HG03064 (cell line): ENCODE measurements around the gene ZNF274.
"Not testable (repeated sequence)": the region's sequence is repeated elsewhere in the genome, so short reads cannot be mapped to it uniquely, and the experiment has no call there.

ENCODE experiments used
- ATAC-seq: cut with Tn5 transposase; IDR thresholded peaks from one replicate; pipeline ENCODE4 v1.9.1; 2021; ENCODE audit warnings: low read depth; ENCODE audit not compliant: unreplicated experiment

ZNF274 gene

DNA sequence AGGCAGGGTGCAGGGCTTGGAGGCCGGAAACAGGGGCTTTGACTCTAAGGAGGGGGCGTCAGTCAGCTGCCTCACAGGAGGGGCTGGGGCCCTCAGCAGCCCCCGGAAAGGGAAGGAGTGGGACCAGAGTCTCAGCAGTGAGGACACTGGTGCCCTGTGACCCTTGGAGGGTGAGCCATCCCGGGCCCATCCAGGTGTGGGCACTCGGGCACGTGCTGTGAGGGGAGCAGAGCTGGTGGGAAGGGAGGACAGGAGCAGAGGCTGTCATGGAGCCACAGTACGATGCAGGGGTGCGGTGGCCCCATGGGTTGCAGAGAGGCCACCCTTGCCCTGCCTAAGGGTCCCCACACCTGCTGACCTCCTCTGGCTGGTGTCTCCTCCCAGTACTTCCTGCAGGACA lies 26.7 kb downstream of the ZNF274 start:
- no peak for ATAC-seq

DNA sequence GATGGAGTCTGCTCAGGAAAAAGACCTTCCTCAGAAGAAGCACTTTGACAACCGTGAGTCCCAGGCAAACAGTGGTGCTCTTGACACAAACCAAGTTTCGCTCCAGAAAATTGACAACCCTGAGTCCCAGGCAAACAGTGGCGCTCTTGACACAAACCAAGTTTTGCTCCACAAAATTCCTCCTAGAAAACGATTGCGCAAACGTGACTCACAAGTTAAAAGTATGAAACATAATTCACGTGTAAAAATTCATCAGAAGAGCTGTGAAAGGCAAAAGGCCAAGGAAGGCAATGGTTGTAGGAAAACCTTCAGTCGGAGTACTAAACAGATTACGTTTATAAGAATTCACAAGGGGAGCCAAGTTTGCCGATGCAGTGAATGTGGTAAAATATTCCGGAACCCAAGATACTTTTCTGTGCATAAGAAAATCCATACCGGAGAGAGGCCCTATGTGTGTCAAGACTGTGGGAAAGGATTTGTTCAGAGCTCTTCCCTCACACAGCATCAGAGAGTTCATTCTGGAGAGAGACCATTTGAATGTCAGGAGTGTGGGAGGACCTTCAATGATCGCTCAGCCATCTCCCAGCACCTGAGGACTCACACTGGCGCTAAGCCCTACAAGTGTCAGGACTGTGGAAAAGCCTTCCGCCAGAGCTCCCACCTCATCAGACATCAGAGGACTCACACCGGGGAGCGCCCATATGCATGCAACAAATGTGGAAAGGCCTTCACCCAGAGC lies 29.6 kb downstream of the ZNF274 start:
- no peak for ATAC-seq

DNA sequence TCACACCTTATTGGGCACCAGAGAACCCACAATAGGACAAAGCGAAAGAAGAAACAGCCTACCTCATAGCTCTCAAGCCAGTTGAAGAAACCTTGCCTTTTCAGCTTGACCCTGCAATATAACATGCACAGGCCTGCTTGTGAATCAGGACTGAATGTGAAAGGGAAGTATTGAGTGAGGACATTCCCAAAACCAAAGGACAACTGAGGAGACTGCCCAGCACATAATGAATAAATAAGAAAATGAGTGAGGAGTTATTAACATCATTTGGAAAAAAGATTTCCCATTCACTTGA lies 30.2 kb downstream of the ZNF274 start:
- ATAC-seq = no peak

DNA sequence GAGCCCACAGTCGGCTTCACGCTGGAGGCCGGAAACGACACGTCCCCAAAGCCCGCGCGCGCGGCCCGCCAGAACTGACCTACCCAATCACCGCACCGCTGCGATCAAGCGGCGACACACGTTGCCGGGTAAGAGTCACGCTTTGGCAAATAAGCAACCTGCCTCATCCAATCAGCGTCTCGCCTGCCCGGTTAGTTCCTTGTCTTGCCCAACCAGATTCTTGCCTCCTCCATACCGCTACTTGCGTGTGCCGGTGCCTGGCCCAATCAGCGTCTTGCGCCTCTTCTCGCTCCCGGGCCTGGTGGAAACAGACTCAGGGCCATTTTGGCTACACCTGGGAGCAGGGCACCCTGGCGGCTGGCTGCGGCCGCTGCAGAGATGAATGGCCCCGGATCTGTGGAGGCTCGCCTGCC lies 34.2 kb downstream of the ZNF274 start:
- ATAC-seq = no peak

DNA sequence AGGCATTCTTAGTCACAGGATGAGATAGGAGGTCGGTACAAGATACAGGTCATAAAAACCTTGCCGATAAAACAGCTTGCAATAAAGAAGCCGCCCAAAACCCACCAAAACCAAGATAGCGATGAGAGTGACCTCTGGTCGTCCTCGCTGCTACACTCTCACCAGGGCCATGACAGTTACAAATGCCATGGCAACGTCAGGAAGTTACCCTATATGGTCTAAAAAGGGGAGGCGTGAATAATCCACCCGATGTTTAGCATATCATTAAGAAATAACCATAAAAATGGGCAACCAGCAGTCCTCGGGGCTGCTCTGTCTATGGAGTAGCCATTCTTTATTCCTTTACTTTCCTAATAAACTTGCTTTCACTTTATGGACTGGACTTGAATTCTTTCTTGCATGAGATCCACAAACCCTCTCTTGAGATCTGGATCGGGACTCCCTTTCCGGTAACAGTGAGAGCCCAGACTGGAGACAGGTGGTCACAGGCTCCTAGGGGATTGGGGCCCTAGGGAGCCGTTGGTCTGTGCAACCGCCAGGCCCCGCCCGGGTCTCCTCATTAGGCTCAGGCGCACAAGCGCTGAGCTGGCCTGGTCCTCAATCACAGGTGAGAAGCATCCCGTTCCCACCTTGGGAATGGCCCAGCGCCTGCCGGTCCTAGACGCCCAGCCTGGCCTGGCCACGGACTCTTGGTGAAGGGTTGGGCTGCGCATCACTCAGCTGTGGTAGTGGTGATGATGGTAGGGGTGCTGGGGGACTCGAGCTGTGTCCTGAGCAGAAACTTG lies 34.9 kb downstream of the ZNF274 start:
- no peak for ATAC-seq

DNA sequence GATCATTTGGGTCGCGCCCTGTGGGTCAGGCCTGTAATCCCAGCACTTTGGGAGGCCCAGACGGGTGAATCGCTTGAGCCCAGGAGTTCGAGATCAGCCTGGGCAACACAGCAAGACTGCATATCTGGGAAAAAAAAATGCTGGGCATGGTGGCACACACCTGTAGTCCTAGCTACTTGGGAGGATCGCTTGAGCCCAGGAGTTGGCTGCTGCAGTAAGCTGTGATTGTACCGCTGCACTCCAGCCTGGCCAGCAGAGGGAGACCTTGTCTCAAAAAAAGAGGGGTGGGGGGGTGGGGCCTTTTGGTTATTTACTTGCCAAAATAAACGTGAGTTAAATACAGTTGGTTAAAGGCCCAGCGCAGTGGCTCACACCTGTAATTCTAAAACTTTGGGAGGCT lies 36.0 kb downstream of the ZNF274 start:
- ATAC-seq = no peak

DNA sequence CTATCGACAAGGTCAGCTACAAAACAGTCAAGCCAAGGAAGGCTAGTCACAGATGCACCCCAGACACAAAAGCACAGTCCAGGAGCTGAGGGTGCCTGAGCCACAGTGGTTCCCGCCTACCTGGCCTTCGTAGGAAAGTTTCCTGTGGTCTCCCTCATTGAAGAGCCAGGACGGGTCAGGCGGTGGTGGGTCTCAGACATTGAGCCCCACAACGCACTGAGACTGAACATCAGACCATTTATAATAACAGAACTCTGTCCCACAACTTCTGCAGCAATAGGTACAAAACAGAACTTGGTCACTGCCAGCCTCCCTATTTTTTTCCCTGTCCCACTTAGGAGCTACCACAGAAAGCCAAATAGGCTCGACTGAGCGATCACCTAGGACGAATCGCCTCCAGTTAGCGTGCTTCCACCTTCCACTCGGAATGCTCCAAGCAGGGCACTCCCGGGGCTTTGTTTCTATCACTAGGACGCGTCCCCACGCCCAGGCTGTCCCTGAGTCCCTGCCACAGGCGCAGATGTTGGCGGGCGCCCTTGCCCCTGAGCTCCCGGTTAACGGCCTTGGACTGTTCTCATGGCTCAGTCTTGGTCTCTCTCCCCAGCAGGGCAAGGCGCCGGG lies 45.2 kb downstream of the ZNF274 start:
- ATAC-seq = peak; percentile 9

DNA sequence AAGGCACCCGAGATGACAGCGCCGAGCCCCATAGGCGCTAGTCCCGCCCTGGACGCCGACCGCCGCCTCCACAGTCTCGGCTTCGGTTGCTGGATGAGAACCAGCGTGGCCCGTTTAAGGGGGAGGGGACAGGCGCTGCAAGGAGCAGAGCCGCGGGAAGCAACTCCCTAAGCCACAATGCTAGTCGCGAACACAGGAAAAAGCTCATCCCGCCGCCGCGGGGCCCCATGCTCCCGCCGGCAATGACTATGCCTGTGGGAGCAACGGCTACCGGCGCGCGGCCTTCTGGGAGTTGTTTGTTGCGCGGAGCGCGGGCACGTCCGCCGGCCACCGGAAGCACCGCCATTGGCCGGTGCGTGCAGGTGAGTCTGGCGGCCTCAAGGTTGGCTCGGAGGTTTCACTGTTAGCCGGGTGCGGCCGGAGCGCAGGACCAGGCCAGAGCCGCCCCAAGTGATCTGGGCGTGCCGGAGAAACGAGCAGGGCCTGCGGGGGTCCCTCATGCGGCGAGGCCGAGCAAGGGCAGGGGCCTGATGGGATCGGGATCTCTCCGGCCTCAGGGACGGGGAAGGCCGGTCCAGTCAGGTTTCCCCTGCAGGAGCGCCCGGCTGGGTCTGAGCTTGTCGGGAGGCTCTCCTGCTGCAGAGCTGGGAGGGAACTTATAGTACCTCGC lies 45.9 kb downstream of the ZNF274 start, which contains the start of gene ZNF544:
TSS of gene ZNF544 (plus strand) at position 330 of the 670 bp plus-strand sequence. CDS start 15,110 bp downstream, outside the sequence.
- ATAC-seq = peak; percentile 77

DNA sequence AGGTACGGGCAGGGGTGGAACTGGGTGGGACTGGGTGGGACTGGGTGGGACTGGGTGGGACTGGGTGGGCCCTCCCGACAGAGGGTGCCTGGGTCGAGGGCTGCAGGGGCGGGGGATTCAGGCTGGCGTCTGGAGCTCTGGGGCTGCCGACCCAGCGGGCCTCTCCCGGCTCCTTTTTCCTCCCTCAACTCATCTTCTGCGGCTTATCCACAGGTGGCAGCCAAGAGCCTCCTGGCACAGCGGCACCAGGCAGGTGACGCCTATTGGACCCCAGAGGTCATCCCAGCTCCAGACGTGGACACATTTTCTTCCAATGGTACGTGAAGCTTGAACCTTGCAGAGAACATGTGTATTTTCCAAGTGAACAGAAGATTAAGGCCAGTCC lies 46.4 kb downstream of the ZNF274 start:
- no peak for ATAC-seq

DNA sequence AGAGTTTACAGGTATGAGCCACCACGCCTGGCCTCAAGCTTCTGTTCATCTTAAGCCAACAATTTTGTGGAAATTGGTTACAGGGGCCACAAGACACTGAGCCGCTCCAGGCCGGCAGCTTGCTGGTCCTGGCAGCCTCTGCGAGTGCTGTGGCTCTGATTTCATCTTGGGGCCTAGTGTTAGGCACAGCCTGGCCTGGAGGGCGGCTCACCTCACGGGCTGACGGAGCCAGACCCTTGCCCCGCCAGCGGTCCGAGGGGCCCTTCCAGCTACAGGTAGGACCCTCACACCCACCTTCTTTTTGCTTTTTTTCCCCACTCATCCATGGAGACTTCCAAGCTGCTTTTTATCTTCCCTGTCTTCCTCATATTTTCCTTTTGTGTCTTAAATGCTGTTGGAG lies 54.5 kb downstream of the ZNF274 start:
- no peak for ATAC-seq

DNA sequence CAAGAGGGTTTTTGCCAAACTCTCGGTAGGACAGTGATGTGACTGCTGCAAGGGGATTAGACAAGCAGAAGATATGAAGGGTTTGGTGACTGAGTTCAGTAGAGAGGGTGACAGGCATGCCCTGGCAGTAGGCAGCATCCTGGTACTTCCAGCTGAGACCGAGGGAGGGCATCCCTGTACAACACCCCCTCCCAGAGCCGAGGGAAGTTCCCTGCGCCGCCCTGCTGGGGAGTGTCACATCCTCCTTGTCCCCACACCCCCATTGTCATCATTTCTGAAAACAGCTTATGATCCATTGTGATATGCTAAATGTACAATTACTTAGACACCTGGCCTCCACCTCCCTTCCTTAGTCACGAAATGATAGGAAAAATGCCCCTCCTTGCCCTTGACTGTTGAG lies 60.5 kb downstream of the ZNF274 start:
- no peak for ATAC-seq

DNA sequence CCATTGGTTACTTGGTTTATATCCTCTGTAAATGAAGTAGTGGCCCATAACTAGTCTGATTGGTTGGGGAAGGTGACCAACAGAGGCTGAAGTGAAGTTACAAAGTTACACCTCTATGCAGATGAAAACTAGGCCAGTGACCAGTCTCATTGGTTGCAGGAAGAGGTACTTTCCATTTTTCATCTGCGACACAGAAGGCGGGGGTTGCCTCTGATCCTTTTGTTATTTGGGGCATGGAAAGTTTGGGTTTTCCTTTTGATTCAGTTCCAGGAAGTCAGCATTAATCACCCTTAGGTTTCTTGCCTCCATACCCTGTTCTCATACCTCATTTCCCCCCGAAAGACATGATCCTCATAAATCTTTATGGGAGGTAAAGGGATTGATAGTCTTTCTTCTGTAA lies 66.0 kb downstream of the ZNF274 start:
- ATAC-seq = no peak

DNA sequence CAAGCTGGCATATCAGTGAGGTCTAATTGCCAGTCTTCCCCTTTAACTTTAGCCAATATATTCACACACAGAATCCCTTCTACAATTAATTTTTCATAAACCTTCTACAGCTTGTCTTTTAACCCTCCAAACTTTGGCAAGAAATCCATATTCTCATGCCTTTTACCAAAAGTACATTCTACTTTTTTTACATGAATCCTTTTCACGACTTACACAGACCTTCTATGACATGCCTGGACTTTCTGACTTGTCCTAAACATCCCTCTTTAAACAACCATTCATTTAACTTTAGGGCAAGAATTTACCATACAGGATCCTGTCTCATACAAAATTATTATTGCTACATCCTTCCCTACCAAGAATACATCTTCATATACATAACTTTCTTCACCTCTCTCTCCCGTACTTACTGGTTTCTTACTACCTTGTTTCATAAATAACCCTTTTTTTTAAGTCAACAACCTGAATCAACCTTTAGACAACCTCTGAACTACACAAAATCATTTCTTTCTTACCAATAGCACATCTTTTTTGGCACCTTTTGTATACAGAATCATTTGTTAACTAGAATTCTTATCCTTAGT lies 69.3 kb downstream of the ZNF274 start:
- ATAC-seq = no peak

DNA sequence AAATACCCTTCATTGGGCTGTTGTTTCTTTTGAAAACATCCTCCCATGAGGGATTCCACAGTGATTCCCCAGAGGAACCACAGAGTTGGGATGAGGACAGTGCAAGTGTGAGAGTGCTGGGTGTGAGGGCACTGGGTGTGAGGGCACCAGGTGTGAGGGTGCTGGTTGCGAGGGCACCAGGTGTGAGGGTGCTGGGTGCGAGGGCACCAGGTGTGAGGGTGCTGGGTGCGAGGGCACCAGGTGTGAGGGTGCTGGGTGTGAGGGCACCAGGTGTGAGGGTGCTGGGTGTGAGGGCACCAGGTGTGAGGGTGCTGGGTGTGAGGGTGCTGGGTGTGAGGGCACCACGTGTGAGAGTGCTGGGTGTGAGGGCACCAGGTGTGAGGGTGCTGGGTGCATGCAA lies 75.4 kb downstream of the ZNF274 start:
- ATAC-seq = not testable (repeated sequence)

DNA sequence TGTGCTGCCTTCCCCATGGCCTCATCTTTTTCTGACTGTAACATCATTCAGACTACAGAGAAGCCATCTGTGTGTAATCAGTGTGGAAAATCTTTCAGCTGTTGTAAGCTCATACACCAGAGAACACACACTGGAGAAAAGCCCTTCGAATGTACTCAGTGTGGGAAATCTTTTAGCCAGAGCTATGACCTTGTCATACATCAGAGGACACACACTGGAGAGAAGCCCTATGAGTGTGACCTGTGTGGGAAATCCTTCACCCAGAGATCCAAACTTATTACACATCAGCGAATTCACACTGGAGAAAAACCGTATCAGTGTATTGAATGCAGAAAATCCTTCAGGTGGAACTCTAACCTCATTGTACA lies 78.7 kb downstream of the ZNF274 start:
- ATAC-seq = no peak

DNA sequence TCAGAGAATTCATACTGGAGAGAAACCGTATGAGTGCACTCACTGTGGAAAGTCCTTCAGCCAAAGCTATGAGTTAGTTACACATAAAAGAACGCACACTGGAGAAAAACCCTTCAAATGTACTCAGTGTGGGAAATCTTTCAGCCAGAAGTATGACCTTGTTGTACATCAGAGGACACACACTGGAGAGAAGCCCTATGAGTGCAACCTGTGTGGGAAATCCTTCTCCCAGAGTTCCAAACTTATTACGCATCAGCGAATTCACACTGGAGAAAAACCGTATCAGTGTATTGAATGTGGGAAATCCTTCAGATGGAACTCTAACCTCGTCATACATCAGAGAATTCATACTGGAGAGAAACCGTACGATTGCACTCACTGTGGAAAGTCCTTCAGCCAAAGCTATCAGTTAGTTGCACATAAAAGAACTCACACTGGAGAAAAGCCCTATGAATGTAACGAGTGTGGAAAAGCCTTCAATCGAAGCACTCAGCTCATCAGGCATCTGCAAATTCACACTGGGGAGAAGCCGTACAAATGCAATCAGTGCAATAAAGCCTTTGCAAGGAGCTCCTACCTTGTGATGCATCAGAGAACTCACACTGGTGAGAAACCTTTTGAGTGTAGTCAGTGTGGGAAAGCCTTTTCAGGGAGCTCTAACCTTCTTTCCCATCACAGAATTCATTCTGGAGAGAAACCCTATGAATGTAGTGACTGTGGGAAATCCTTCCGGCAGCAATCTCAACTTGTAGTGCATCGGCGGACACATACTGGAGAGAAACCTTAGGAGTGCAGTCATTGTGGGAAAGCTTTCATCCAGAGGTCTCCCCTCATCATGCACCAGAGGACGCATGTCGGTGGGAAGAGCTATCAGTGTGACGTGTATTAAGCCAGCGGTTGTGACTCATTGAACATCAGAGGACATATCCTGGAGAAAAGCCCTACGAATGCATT lies 79.4 kb downstream of the ZNF274 start:
- ATAC-seq = no peak

DNA sequence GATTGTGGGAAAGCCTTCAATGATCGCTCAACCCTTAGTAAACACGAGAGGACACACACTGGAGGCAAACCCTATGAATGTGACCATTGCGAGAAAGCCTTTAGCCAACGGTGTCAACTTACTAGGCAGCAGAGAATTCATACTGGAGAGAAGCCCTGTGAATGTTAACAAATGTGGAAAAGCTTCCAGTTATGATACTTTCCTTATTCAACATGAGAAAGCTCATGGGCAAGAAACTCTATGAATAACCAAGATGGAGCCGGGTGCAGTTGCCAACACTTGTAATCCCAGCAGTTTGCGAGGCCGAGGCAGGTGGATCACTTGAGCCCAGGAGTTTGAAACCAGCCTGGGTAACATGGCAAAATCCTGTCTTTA lies 80.0 kb downstream of the ZNF274 start:
- ATAC-seq = no peak
